Hepatocyte (in vitro differentiated cells): Measurements from ENCODE around the gene SOX6. TPM values are rescaled to one million over a fixed set of nuclear protein-coding genes. Genes with fewer than 3 reads are reported as not detected.

Experiments
- DNase-seq: peaks from one replicate; pipeline ENCODE4 v3.0.0-alpha.2; 2016; ENCODE audit warnings: low spot score
- H2AFZ ChIP-seq: fragments of 200-600 bp; sonication (generic); 2 replicates; pipeline ENCODE4 v1.6.0; 2016; ENCODE audit warnings: antibody characterized with exemption, mild to moderate bottlenecking
- H3K27ac ChIP-seq: fragments of 200-600 bp; sonication (generic); 2 replicates; pipeline ENCODE4 v1.5.1; 2016; ENCODE audit warnings: mild to moderate bottlenecking
- H3K27me3 ChIP-seq: fragments of 200-600 bp; sonication (generic); 2 replicates; pipeline ENCODE4 v1.6.1; 2016
- H3K36me3 ChIP-seq: fragments of 200-600 bp; sonication (generic); replicated peaks from 2 replicates; pipeline ENCODE4 v1.5.1; 2016; ENCODE audit warnings: low read depth; ENCODE audit not compliant: insufficient read depth
- H3K4me1 ChIP-seq: fragments of 200-600 bp; sonication (generic); 2 replicates; pipeline ENCODE4 v1.5.1; 2016; ENCODE audit warnings: mild to moderate bottlenecking, moderate library complexity; ENCODE audit not compliant: insufficient read depth
- H3K4me2 ChIP-seq: fragments of 200-600 bp; sonication (generic); 2 replicates; pipeline ENCODE4 v1.6.0; 2016
- H3K4me3 ChIP-seq: fragments of 200-600 bp; sonication (generic); 2 replicates; pipeline ENCODE4 v1.5.1; 2016; ENCODE audit warnings: mild to moderate bottlenecking
- H3K79me2 ChIP-seq: fragments of 200-600 bp; sonication (generic); 2 replicates; pipeline ENCODE4 v1.6.0; 2017; ENCODE audit warnings: mild to moderate bottlenecking
- H3K9me2 ChIP-seq: fragments of 200-600 bp; sonication (generic); replicated peaks from 2 replicates; pipeline ENCODE4 v1.6.0; 2017; ENCODE audit warnings: mild to moderate bottlenecking; ENCODE audit not compliant: insufficient read depth
- H3K9me3 ChIP-seq: fragments of 200-600 bp; sonication (generic); 2 replicates; pipeline ENCODE4 v1.5.1; 2016; ENCODE audit warnings: low read depth, mild to moderate bottlenecking
- H4K20me1 ChIP-seq: fragments of 200-600 bp; sonication (generic); 2 replicates; pipeline ENCODE4 v1.6.0; 2016; ENCODE audit warnings: mild to moderate bottlenecking; ENCODE audit not compliant: insufficient read depth, poor library complexity, severe bottlenecking
- EZH2 ChIP-seq: fragments of 200-600 bp; sonication (generic); IDR thresholded peaks from 2 replicates; pipeline ENCODE4 v1.6.1; 2016; ENCODE audit warnings: antibody characterized with exemption, mild to moderate bottlenecking, borderline replicate concordance
- EZH2phosphoT487 ChIP-seq: fragments of 200-600 bp; sonication (generic); IDR thresholded peaks from one replicate; pipeline ENCODE4 v1.6.1; 2018; ENCODE audit warnings: antibody characterized with exemption, mild to moderate bottlenecking, low read depth, moderate library complexity; ENCODE audit not compliant: unreplicated experiment, severe bottlenecking
- WGBS: methylation state at CpG from one replicate; pipeline ENCODE4 v1.1.6; 2016; ENCODE audit warnings: low lambda C conversion rate; ENCODE audit errors: missing lambda C conversion rate; 5-methylcytosine and 5-hydroxymethylcytosine counted together
- polyA plus RNA-seq: library from polyadenylated mRNA; unstranded; fragments of >200 nt; fragmentation: Nextera tagmentation; extraction: Ambion mirVana; gene quantifications from 2 replicates; pipeline ENCODE4 v1.2.1, GENCODE V29; 2016
- total RNA-seq: library from RNA; depleted of rRNA; stranded (reverse); fragments of >200 nt; gene quantifications from 2 replicates; pipeline ENCODE4 v1.2.3, GENCODE V29; 2014
- TF ChIP-seq, protein P1 (sequence below): fragments of 200-600 bp; sonication (generic); IDR thresholded peaks from 2 replicates; pipeline ENCODE4 v1.5.1; 2016; ENCODE audit warnings: antibody characterized with exemption, mild to moderate bottlenecking; ENCODE audit not compliant: poor library complexity

Gene SOX6
- total and polyA plus RNA-seq, 2 experiments from 2014 or later: 23.2 to 75.7 TPM

DNA sequence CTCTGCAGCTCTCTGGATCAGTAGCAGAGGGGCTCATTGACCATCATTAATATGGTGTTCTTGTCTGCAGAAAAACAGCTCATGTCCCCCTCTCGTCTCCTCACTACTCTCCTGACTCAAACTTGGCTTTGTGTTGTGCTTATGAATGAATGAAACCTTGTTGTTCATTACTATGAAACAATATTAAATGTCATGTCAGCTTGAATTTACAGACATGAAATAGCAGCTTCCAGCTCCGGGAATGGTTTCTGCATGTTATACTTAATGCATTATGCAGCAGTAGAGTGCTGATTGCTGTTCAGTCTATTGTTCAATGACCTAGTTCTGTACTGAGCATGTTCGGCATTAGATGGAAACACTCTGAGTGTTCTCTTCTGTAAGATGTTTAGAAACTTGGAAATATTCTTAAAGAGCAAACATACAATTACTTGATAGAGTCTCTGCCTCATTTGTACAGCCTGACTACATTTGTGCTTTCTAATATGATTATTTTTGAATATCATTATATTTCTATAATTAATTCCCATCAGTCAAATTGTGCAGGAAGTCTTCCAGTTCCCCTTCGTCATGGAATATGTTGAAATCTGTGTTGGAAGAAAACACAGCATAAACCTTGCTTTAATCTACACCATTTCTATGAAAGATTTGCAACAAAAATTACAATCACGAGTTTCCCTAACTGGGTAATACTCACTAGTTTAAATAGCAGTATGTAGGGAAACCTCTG, 340.4 kb downstream of the SOX6 start:
- Histone ChIP-seq H4K20me1 (no peaks in the 10 kb centered on the region), H3K36me3 (no peaks in the 10 kb centered on the region), H3K4me3 (no peak overlapping the region), H3K9me3 (no peaks in the 10 kb centered on the region), H3K4me1 (no peaks in the 10 kb centered on the region), H3K27ac (no peak overlapping the region), H3K9me2 (no peaks in the 10 kb centered on the region), H3K27me3 (no peaks in the 10 kb centered on the region), H3K4me2 (no peak overlapping the region), H3K79me2 (no peaks in the 10 kb centered on the region), H2AFZ (no peak overlapping the region)
- DNase-seq: no peak
- TF ChIP-seq, protein P1, sequence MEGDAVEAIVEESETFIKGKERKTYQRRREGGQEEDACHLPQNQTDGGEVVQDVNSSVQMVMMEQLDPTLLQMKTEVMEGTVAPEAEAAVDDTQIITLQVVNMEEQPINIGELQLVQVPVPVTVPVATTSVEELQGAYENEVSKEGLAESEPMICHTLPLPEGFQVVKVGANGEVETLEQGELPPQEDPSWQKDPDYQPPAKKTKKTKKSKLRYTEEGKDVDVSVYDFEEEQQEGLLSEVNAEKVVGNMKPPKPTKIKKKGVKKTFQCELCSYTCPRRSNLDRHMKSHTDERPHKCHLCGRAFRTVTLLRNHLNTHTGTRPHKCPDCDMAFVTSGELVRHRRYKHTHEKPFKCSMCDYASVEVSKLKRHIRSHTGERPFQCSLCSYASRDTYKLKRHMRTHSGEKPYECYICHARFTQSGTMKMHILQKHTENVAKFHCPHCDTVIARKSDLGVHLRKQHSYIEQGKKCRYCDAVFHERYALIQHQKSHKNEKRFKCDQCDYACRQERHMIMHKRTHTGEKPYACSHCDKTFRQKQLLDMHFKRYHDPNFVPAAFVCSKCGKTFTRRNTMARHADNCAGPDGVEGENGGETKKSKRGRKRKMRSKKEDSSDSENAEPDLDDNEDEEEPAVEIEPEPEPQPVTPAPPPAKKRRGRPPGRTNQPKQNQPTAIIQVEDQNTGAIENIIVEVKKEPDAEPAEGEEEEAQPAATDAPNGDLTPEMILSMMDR: no peak
- TF ChIP-seq EZH2phosphoT487 (no peak), EZH2 (no peak)
- WGBS: 89% methylated on average over 5 of the region's 5 CpGs

DNA sequence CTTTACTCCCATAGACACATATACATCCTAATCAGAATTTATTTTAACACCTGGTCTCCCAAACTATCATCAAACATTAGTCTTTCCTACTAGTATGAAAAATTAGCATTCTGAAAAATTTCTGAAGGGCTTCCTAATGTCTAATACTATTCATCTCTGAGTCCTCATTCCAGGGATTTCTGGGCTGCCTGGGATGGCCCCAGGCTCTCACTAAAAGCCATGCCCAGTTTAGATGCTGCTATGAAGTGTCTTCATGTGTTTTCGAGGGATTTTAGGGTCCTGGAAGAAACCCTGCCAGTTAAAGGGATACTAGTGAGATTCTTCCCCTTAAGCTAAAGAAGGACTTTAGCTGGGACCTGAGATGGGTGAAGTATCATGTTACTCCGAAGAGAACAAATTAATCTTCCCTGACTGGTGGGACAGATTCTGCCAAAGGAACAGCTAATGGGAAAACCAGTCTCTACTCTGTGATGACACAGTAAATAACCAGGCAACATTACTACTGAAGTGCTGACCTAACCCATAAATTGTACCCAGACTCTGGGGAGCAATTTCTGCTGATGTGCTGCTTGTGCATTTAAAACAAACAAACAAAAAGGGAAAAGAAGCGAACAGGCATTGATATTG, 342.6 kb downstream of the SOX6 start:
- 71% methylated on average over 3 of the region's 3 CpGs for WGBS
- Histone ChIP-seq H4K20me1 (no peaks in the 10 kb centered on the region), H3K9me2 (no peaks in the 10 kb centered on the region), H3K27me3 (no peaks in the 10 kb centered on the region), H3K79me2 (no peaks in the 10 kb centered on the region), H3K4me1 (no peaks in the 10 kb centered on the region), H3K36me3 (no peaks in the 10 kb centered on the region), H3K9me3 (no peaks in the 10 kb centered on the region), H3K4me2 (no peak overlapping the region), H3K4me3 (no peak overlapping the region), H2AFZ (no peak overlapping the region), H3K27ac (no peak overlapping the region)
- TF ChIP-seq EZH2phosphoT487 (no peak), EZH2 (no peak)
- TF ChIP-seq, protein P1: no peak
- no peak for DNase-seq

DNA sequence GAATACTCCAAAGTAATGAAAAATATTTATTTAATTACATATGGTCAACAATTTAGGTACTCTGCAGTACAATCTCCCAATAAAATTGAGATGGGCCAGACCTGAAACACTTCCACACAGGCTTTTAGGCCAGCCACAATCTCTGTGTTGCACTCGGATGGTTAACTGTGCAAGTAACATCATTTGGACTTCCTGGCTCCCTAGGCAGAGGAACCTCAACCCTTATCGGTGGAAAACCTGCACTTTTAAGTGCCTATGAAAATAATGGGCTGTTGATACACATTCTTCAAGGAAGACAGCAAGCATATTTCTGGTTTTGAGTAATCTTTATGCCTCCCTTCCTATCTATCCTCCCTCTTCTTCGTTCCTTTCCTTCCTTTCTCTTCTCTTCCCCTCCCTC, 343.1 kb downstream of the SOX6 start:
- Histone ChIP-seq H3K4me2 (no peak overlapping the region), H3K4me1 (no peaks in the 10 kb centered on the region), H3K36me3 (no peaks in the 10 kb centered on the region), H3K27ac (no peak overlapping the region), H3K9me2 (no peaks in the 10 kb centered on the region), H3K4me3 (no peak overlapping the region), H2AFZ (no peak overlapping the region), H4K20me1 (no peaks in the 10 kb centered on the region), H3K79me2 (no peaks in the 10 kb centered on the region), H3K27me3 (no peaks in the 10 kb centered on the region), H3K9me3 (no peaks in the 10 kb centered on the region)
- TF ChIP-seq EZH2phosphoT487 (no peak), EZH2 (no peak)
- TF ChIP-seq, protein P1: no peak
- WGBS: 61% methylated on average over 3 of the region's 3 CpGs
- DNase-seq: no peak
